Measurements from ENCODE around the gene AFG3L2. TPM values are rescaled to one million over a fixed set of nuclear protein-coding genes. Genes with fewer than 3 reads are reported as not detected.

The AFG3L2 gene
- total RNA-seq, 6 experiments from 2014 or later = 30.2 to 47.7 (median 36.3) TPM

DNA sequence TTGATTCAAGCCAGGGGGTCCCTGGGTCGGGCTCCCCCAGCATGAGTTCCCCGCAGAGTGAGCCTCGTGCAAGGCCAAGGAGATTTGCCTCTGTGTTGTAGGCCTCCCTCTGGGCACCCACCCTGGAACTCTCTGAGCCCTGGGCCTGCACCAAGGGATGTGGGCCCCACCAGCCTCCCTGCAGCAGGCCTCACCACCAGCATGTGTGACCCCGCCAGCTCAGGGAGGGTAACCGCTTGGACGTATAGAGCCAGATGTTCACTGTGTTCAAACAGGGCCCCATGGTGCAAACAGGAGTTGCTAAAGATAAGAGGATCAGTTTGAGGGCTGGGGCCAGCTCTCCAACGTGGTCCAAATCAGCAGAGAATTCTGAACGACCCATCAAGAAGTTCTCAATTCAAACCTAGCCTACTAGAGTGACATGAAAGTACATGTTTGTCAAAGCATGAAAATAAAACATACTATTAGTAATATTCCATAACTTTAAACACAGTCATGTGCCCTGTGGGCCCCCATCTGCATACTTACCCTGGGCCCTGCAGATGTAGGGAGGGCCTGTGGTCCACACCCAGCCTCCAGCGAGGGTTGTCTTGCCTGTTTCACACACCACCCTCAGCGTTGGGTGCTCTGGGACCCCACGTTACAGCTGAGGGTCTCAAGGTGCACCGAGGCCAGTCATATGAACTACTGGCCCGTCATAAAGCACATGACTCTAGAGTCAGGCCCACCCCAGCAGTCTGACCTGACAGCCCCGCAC lies 74.5 kb downstream of the AFG3L2 start:
- no peaks in the 10 kb centered on the region for H3K36me3 ChIP-seq
- no peak overlapping the region for H3K27ac ChIP-seq
- TF ChIP-seq POLR2A (IDR thresholded peaks at IDR 0.05) = no peak
- TF ChIP-seq, protein P1, sequence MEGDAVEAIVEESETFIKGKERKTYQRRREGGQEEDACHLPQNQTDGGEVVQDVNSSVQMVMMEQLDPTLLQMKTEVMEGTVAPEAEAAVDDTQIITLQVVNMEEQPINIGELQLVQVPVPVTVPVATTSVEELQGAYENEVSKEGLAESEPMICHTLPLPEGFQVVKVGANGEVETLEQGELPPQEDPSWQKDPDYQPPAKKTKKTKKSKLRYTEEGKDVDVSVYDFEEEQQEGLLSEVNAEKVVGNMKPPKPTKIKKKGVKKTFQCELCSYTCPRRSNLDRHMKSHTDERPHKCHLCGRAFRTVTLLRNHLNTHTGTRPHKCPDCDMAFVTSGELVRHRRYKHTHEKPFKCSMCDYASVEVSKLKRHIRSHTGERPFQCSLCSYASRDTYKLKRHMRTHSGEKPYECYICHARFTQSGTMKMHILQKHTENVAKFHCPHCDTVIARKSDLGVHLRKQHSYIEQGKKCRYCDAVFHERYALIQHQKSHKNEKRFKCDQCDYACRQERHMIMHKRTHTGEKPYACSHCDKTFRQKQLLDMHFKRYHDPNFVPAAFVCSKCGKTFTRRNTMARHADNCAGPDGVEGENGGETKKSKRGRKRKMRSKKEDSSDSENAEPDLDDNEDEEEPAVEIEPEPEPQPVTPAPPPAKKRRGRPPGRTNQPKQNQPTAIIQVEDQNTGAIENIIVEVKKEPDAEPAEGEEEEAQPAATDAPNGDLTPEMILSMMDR (IDR thresholded peaks at IDR 0.05) = no peak
- ATAC-seq = no peak
- H3K9me3 ChIP-seq = no peaks in the 10 kb centered on the region
- H3K4me1 ChIP-seq = no peaks in the 10 kb centered on the region
- whole genome bisulfite sequencing (ENCODE audit: insufficient coverage, low coverage, low lambda C conversion rate, missing lambda C conversion rate) = 59% methylated on average over 3 of the region's 14 CpGs
- DNase-seq = no peak
- H3K4me3 ChIP-seq = no peak overlapping the region
- intact Hi-C loops (cut with DNase I) = no loop called here
- no peaks in the 10 kb centered on the region for H3K27me3 ChIP-seq

DNA sequence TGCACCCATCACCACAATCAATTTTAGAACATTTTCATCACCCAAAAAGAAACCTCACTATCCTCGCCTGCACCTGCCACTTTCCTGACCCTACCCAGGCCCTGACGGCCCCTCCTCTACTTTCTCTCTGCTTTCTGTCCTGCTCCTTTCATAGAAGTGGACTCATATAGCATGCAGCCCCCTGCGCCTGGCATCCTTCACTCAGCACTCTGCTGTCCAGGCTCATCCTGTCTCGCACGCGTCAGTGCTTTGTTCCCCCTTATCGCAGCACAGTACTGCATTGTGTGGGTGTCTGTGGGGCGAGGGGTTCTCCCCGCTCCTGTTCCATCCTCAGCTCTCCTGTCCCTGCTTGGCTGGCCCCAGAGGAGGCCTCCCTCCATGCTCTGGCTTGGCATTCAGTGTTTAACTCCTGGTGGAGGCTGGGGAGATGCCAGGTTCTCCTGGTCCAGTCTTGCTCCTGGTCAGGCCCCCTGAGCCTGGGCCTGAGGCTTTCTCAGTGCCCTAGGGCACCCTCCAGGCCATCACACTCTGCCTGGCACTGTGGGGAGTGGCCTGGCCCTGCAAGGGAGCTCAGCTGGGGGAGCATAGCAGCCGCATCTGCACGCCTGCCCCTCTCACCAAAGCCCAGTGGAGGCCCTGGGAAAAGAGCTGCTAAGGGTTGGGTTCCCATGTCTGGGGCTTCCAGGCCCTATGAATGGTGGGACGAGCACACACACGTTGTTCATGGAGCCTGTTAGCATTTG lies 75.6 kb downstream of the AFG3L2 start:
- no peak overlapping the region for H3K4me3 ChIP-seq
- WGBS (ENCODE audit: insufficient coverage, low coverage, low lambda C conversion rate, missing lambda C conversion rate) = 75% methylated on average over 7 of the region's 13 CpGs
- no peaks in the 10 kb centered on the region for H3K36me3 ChIP-seq
- intact Hi-C loops (cut with DNase I) = no loop called here
- no peaks in the 10 kb centered on the region for H3K4me1 ChIP-seq
- DNase-seq (no peak), ATAC-seq (no peak)
- H3K27ac ChIP-seq = no peak overlapping the region
- H3K9me3 ChIP-seq = no peaks in the 10 kb centered on the region
- TF ChIP-seq POLR2A (IDR thresholded peaks at IDR 0.05) = no peak
- TF ChIP-seq, protein P1 (IDR thresholded peaks at IDR 0.05) = no peak
- no peaks in the 10 kb centered on the region for H3K27me3 ChIP-seq

DNA sequence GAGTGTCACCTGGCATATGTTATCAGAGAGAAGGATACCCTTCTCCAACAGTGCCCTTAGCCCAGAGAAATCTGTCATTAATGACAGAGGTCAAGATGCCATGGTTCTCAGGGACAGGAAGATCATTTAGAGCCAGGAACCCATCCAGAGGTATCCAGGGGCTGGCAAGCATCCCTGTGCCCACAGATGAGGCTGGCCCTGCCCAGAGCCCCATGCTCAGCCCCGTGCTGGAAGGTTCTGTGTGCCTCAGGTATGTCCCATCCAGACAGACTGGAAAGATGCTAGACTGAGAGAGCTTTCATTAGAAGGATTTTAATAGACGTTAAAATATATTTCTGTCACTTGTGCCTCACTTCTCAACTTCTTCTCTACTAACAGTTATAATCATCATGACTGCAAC lies 77.2 kb downstream of the AFG3L2 start:
- Histone ChIP-seq H3K4me3 (no peak overlapping the region), H3K36me3 (no peaks in the 10 kb centered on the region), H3K27me3 (no peaks in the 10 kb centered on the region), H3K9me3 (no peaks in the 10 kb centered on the region), H3K27ac (no peak overlapping the region), H3K4me1 (no peaks in the 10 kb centered on the region)
- intact Hi-C loops (cut with DNase I) = no loop called here
- TF ChIP-seq POLR2A (IDR thresholded peaks at IDR 0.05) = no peak
- TF ChIP-seq, protein P1 (IDR thresholded peaks at IDR 0.05) = no peak
- DNase-seq (no peak), ATAC-seq (no peak)
- WGBS (ENCODE audit: insufficient coverage, low coverage, low lambda C conversion rate, missing lambda C conversion rate) = 63% methylated on average over 2 of the region's 2 CpGs

DNA sequence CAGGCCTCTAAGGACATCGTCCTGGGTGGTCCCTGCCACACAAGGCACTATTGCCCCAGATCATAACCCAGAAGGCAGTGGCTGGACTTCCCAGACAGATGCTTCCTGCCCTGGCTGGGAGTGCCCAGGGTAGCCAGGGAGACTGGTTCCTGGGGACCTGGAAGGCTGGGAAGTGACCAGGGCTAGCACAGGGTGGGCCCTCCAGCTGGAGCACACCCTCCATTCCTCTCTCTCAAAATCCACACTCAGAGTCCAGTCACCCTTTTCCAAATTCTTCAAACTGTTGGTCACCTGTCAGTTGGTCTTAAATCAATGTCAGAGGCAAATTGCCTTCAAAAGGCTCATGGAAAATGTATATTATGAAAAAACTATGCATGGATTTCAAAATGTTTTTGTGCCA lies 80.6 kb downstream of the AFG3L2 start:
- intact Hi-C loops (cut with DNase I) = no loop called here
- no peak for TF ChIP-seq POLR2A (IDR thresholded peaks at IDR 0.05)
- TF ChIP-seq, protein P1 (IDR thresholded peaks at IDR 0.05) = no peak
- no peak for DNase-seq
- H3K27me3 ChIP-seq = no peaks in the 10 kb centered on the region
- no peak overlapping the region for H3K27ac ChIP-seq
- no peaks in the 10 kb centered on the region for H3K4me1 ChIP-seq
- ATAC-seq = no peak
- no peaks in the 10 kb centered on the region for H3K36me3 ChIP-seq
- H3K9me3 ChIP-seq = no peaks in the 10 kb centered on the region
- 29% methylated on average over 1 of the region's 1 CpG for WGBS (ENCODE audit: insufficient coverage, low coverage, low lambda C conversion rate, missing lambda C conversion rate)
- no peak overlapping the region for H3K4me3 ChIP-seq

Measured in right lobe of liver (tissue), 6 donors.